CD4-positive, alpha-beta T cell treated with Interferon gamma for 1 hour (primary cell): Measurements from ENCODE around the gene CFAP92.

Source experiments
- DNase-seq: peaks from one replicate; pipeline ENCODE4 v3.0.0-alpha.2; 2020

Gene CFAP92

DNA sequence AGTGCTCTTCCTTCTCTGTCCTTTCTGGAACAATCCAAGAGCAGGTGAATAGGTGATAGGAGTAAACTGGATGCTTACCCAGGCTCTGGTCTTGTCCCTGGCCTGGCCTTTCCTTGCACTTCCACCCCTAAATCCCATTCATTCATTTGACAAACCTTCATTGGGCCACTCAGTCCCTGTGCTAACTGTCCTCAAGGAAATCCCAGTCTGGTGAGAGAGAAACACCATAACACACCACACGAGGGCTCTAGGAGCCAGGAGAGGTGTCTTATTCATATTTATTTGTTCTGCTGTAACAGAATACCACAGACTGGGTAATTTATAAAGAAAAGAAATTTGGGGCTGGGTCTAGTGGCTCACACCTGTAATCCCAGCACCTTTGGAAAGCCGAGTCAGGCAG, 30.0 kb upstream of the CFAP92 start:
- no peak for DNase-seq

DNA sequence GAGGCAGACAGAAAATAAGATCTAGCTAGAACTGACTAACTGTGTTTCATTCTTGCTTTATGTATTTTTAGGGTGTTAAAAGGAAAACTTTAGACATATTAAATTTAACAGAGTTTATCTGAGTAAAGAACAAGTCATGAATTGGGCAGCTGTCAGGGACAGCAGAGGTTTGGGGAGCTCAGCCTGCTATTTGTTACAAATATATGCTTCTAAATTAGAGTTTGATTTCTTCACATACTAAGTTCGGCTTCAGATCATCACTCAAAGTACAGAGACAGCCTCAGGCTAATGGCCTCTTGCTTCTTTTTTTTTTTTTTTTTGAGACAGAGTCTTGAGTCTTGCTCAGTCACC, 29.1 kb upstream of the CFAP92 start:
- DNase-seq = no peak

DNA sequence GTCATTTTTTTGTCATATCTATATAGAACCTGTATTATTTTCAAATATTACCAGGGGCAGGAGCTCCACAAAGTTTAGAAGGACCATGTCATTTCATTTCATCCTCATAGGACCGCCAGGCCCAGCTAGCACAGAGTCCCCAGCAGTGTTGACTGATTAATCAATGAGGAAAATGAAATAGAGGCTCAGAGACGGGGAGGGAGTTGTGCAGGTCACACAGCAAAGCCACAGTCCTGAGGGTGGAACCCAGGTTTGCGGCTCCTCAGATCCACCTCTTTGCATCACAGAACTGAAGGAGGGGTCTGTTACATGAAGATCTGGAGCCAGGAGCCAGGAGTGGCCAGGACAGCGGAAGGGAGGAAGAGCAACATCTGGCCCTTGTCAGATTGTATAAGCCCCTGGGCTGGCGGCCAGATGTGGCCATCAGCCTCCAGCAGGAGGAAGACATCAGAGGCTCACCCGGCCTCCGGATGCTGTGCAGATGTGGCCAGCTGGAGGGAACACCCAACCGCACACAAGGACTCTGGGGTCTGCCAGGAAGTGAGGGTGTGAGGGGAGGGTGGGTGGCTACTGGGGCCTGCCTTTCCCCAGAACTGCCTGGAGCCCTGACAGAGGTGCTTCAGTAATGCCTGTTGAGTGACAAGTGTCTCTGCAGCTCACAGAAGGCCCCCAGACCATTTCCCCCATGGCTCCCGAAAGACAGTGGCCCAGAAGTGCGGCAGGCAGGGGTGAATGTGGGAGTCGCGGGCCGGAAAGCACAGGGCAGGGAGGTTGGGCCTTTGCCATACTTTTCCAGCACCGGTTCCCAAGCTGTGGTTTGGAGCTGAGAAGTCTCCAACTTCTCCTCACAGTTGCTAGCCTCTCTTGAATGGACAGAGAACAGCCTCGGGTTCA, 28.5 kb upstream of the CFAP92 start:
- DNase-seq = no peak

DNA sequence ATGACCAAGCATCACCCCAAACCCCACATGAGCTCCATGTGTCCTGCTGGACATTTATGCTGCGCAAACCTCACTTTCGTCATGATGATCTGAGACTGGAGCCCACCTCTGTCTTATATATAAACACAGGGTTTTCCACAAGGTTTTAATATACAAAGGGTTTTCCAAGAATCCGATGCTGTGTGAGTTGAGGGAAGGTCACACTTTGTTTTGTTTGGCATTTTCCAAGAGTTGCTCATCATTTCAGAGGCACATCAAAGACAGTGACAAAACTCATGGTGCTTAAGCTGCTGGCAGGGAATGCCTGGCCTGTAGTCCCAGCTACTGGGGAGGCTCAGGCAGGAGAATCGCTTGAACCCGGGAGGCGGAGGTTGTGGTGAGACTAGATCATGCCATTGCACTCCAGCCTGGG, 27.3 kb upstream of the CFAP92 start:
- no peak for DNase-seq

DNA sequence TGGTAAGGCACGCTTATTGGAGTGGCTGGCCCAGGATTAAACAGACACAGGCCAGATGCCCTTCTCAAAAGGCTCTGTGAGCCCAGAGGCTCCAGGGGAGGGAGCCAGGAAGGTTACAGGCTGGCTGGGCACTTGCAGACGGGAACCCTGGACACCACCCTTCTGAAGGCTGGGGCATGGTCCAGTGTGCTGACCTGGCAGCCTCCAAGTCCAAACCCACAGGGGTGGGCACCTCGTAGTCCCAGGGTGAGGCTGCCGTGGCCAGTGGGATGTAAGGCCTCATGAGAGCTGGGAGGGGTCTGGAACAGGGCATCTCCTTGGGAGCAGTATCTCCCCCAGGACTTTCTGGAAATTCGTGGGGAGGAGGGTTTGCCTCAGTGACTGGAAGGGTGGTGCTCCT, 26.8 kb upstream of the CFAP92 start:
- no peak for DNase-seq

DNA sequence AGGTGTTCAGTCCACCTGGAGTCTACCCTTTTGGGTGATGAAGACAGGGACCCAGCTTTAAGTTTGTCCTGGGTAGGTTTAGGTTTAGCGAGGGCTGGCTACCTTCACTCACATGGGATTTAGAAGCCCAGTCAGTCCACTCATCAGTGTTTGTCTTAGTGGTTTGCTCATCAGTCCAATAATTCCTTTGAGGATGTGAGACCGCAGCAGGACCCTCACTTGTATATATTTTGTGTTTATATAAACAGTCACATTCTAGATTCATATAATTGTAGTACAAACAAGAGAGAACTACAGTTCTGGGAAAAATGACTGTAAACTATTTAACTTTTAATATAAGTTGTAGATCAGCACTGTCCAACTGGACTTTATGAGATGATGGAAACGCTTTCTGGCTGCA, 25.4 kb upstream of the CFAP92 start:
- DNase-seq = no peak

DNA sequence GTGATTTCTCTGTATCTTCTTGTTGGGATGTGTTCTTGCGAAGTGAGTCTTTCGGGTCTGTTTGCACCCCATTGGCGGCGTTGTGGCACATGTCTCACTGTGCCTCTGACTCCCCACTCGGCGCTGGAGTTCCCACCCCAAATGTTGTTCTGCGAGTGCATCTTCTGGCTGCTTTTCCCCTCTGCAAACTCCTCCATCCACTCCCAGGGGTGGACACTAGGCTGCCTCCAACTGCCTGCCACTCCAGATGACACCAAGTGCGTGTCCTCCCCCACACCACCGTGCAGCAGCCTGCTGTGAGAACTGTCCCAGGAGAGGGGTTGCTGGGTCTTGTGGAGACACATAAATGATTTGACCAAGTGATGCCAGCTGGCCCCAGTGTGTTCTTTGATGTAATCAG, 24.9 kb upstream of the CFAP92 start:
- no peak for DNase-seq

DNA sequence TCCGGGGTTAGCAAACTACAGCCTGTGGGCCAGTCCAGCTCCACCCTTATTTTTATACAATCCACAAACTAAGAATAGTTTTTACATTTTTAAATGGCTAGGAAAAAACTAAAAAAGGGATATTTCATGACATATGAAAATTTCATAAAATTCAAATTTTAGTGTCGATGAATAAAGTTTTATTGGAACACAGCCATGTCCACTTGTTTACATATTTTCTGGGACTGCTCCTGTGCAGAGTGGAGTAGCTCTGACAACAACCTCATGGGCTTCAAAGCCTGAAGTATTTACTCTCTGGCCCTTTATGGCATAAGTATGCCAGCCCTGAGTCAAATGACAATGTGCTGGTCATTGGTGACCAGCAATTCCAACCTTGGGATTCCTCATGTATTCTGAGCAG, 24.4 kb upstream of the CFAP92 start:
- DNase-seq = no peak

DNA sequence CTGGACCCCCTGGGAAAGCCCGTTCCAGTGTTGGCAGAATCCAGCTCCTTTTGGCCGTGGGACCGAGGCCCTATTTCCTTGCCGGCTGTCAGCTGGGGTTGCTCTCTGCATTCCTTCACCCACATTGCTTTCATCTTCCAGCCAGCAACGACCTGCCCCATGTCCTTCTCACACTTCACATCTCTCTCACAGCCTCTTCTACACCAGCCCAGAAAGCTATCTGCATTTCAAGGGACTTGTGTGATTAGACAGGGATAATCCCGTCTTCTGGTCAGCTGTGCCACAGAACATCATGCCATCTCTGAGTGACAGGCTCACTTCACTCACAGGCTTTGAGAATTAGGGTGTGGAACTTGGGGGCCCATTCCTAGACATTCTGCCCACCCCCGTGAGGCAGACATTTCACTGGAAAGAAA, 23.6 kb upstream of the CFAP92 start:
- no peak for DNase-seq

DNA sequence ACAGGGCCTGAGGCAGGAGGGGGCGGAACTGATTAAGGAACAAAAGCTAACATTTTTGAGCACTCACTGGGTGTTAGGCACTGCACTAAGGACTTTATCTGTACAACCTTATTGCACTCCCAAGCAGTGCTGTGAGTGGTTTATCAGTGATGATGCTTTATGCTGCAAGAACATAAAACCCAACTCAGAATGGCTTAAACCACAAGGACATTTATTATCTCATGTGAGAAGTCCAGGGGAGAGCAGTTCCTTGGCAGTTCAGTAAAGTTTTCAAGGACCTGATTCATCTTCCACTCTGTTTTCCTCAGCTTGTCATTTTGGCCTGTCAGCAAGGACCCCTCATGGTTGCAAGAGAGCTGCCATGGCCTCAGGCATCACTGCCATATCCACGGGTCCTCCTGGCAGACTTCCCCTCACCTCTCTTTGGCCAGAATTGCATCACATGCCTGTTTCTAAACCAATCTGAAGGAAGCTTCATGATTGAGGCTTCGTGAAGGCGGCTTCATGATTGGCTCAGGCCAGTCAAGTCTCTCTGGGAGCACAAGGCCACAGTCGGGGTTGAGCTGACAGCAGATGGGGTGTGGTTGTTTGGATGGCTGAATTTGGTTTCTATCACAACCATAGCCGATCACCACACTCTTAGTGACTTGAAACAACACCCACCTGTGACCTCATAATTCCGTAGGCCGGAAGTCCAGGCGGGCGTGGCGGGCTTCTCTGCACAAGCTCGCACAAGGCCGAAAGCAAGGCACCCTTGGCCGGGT, 23.0 kb upstream of the CFAP92 start:
- peak; percentile 82 for DNase-seq

DNA sequence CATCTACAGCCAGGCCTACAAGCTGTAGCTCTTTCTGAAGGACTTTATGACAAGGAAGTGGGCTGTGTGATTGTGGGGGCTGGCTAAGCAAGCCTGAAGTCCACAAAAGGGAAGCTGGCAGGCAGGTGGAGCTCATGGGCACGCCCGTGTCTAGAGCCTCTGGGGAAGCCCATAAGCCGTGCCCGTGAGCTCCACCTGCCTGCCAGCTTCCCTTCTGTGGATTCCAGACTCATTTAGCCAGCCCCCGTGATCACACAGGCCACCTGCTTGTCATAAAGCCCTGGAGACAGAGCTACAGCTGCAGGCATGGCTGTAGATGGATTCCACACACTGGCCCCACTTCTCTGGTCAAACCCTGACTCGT, 22.5 kb upstream of the CFAP92 start:
- peak; percentile 80 for DNase-seq

DNA sequence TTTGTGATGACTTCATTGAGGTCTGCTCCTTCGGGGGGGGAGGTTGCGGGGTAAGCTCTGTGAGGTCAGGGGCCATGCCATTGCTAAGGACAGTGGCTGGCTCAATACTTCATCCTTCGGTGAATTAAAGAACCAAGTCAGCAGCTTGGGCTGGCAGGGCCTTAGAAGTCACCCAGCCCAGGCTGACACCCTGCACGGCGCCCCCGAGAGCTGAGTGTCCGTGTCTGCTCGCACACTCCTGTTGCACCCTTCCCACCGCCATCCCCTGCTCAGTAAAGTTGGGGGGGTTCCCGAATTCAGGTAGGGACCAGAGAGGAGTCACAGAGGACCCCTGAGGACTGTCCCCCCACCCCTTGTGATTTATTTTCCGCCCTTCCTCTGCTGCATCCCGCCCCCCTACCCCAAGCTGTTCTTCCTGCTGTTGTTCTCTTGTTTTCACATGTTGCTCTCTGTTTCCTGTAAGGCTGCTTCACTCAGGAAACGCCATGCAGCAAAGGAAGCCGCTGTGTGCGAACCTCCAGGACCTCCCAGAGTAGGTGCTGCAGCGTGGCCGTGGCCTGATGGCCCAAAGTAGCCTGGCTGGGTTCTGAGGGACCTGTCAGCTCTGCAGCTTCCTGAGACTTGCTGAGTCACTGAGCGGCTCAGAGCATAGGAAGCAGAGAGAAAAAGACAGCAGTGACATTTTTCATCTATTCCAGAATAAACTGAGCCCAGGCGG, 21.7 kb upstream of the CFAP92 start:
- DNase-seq = peak; percentile 36

DNA sequence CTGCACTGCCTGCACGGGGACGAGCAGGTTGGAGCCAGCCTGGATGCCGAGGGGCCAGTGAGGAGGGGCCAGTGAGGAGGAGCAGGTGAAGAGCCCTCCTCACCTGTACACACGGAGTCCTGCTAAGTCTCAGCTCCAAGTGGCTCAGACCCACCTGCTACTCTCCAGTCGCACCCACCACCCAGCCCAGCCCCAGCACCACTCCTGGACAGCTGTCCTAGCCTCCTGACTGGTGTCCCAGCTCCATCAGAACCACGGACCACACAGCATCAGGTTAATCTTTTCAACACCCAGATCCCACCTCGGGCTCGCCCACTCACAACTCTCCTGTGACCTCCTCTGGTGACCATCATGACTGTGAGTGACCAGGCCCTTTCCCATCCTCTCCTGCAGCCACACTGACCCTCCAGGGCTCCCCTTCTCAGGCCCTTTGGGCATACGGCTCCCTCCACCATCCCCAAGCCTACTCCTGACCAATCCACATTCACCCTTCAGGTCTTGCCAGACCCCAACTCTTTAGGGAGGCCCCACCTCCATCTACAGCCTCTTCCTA, 21.0 kb upstream of the CFAP92 start:
- DNase-seq = no peak

DNA sequence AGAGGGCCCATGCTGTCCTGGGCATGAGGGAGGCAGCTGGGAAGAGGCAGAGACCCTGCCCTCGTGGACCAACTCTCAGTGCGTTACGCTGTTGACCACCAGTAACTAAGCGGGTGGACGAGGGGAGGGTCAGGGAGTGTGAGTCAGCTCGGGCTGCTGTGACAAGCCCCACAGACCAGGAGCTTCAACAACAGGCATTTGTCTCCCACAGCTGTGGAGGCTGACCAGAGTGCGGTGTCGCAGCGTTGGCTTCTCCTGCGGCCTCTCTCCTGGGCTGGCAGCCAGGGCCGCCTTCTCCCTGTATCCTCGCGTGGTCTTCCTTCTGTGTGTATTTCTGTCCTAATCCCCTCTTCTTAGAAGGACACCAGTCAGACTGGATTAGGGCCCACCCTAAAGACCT, 20.3 kb upstream of the CFAP92 start:
- no peak for DNase-seq

DNA sequence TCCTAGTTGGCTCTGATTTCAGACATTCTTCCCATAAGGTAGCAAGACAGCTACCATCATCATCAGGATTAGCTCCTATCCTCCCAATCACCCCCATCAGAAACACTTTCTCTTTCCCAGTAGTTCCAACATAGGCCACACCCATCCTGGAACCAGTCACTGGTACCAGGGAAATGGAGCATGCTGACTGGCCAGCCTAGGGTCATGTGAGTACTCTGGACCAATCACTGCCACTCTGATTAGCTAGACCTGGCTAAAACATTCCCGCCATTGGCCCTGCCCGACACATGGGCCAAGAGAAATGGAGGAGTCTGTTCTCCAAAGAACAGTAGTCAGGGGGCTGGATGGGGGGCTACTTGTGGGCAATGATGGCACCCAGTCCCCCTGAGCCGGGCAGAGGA, 19.6 kb upstream of the CFAP92 start:
- DNase-seq = no peak

DNA sequence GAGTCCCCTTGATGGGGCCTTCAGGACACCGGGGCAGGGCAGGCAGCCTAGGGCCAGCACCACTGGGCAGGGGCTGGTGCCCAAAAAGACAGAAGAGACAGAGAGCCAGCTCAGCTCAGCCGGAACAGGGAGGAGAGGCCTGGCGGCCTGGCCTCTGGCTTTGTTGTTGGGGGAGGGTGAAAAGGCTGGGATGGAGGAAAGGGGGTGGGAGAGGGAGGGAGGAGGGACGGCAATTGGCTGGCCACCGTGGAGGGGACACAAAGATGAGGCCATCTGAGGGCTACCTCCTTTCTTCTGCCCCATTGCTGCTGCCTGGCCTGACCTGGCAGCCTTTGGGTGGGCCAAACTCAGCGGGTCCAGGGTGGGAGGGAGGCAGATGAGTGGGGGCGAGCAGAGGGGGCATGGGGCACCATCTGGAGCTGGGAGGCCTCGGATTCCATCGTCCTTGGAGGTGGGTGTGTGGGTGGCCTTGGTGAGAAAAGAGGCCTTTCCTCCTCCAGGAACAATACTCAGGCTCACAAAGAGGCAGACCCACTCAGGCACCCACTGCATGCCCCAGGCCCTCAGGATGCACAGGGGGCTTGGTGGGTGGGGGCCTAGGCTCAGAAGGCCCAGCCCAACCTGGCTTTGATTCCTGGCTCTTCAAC, 16.6 kb upstream of the CFAP92 start:
- no peak for DNase-seq

DNA sequence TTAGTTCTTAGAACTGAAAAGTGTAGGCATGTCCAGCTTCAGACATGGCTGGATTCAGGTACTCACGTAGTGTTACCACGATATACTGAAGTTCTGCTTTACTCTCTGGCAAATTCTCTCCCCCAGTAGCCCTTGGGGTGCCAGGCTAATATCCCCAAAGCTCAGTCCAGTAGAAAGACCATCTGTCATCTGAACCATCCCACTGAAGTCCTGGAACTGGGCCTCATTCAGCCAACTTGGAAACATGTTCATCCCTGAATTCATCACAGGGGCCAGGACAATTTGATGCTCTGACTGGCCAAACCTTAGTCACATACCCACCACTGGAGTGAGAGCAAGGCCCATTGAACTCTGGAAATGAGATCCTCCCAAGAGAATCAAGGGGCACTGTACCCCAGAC, 15.4 kb upstream of the CFAP92 start:
- DNase-seq = no peak

DNA sequence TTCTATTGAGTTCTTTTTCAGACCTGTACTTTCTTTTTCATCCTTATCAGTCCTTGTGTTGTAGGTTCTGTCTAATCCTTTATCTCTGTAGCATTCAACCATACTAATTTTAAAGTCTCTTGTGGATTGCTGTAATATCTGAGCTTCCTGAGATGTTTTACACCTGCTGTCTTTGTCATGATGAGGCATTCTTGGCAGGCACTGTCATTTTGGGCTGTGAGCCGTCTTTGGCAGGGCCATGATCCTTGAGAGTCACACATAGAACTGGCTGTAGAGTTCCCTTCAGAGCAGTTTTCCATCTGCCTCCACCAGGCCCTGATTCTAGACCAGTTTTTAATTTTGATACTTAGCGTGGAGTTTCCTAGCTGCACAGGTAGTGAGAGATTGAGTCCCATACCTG, 13.9 kb upstream of the CFAP92 start:
- no peak for DNase-seq

DNA sequence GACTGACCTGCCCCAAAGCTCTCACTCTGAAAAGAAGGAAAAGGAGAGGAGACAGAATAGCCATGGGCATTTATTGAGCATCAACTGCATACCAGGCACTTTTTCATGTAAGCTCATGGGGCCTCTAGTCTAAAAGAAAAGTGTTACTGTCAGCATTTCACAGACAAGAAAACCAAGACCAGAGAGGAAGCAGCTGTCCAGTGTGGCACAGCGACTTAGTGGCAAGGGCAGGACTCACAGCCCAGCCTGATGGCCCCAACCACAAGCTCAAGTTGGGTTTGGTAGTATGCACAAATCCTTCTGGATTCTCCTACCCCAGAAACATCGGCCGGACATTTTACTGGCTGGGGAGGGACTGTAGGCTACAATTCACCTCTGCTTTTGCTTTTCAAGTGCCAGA, 13.0 kb upstream of the CFAP92 start:
- no peak for DNase-seq

DNA sequence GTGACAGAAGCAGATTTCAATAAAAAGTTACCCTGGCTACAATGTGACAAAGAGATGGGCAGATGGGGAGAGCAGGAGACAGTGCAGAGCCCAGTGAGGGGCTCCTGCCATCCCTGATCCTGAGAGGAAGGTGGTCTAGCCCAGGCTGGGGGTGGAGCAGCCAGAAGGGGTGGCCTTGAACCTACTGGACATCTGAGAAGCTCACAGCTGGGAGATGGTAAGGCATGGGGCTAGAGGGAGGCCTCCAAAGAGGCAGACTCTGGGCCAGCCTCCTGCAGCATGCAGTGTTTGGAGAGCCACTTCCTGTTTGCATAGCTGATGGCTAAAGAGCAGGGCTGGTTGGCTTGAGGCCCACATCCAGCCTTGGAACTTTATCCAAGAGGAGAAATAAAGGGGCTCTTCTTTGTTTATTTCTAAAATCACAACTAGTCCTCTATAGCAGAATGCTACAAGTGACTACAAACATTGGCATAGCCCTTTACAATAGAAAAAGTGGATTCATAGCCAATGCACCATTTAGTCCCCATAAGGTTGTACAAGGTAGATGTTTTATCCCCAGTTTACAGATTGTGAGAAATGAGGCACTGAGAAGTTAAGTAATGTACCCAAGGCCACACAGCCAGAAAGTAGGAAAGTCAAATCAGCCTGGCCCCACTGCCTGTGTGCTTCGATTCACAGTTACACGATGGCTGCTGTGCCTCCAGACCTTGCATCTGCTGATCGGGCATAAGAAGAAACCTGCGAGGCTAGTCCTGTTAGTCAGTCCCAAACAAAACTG, 11.8 kb upstream of the CFAP92 start:
- DNase-seq = no peak

DNA sequence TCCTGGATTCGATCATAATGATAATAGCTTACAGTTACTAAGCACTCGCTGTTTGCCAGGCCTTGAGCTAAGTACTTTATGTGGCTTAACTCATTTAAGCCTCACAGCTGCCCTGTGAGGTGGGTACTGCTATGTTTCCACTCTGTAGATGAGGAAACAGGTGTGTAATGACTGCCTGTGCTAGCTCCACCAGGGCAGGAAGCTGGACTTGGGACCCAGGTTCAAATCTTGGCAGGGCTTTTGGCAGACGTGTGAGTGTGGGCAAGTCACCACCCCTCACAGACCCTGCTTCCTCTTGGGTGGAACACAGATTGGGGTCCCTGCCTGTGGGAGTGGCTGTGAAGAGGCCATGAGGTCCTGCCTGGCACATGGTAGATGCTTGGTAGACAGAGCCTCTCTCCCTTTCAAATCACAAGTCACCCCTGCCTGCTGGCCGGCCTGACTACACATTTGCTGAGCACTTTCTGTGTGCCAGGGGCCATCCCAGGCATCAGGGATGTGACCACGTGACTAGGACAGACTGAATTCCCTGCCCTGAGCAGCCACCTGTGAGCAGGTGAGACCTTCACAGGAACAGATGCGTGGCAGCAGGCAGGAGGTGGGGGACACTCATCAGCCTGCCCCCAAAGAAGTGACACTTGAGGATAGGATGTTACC, 10.9 kb upstream of the CFAP92 start:
- DNase-seq = no peak
